A549 (cell line): ENCODE measurements around the gene ARVCF.

Source experiments
- CEBPB ChIP-seq, 2 experiments: fragments of >200 bp in 1 of 2; sonication (Bioruptor Twin) in 1 of 2; formaldehyde crosslinking in 1 of 2; IDR thresholded peaks; 2 replicates each; pipeline ENCODE4 v1.6.1; 2012 to 2016
- CHD2 ChIP-seq: fragments of 150-350 bp; IDR thresholded peaks from 2 replicates; pipeline ENCODE4 v1.6.1; 2014; ENCODE audit warnings: low read length; ENCODE audit not compliant: partially characterized antibody
- CTCF ChIP-seq: fragments of >200 bp; sonication (Bioruptor Twin); formaldehyde crosslinking; IDR thresholded peaks from 3 replicates; pipeline ENCODE4 v1.5.1; 2016
- ELK1 ChIP-seq: fragments of 150-350 bp; IDR thresholded peaks from 2 replicates; pipeline ENCODE4 v1.6.1; 2014; ENCODE audit warnings: low read depth, mild to moderate bottlenecking, low read length
- HOXB13 ChIP-seq: fragments of 250-450 bp; sonication (Bioruptor Pico); IDR thresholded peaks from 2 replicates; pipeline ENCODE4 v1.5.0; 2020; ENCODE audit warnings: low read depth, mild to moderate bottlenecking, moderate library complexity
- MYC ChIP-seq: IDR thresholded peaks from 2 replicates; pipeline ENCODE4 v1.6.1; 2012; ENCODE audit warnings: mild to moderate bottlenecking, inconsistent platforms, low read length, improper control_type of control experiment, borderline replicate concordance
- NFE2L2 ChIP-seq: fragments of 150-350 bp; conservative IDR thresholded peaks from 2 replicates; pipeline ENCODE4 v1.6.1; 2014; ENCODE audit warnings: low read length
- POLR2A ChIP-seq: IDR thresholded peaks from 2 replicates; pipeline ENCODE4 v1.6.1; 2012; ENCODE audit warnings: mild to moderate bottlenecking, low read length
- POLR2AphosphoS2 ChIP-seq: conservative IDR thresholded peaks from 2 replicates; pipeline ENCODE4 v1.6.1; 2012; ENCODE audit warnings: low read length, improper control_type of control experiment, inconsistent platforms
- RAD21 ChIP-seq, 2 experiments: fragments of >200 bp in 1 of 2; sonication (Bioruptor Twin) in 1 of 2; formaldehyde crosslinking in 1 of 2; IDR thresholded peaks in 1 of 2; conservative IDR thresholded peaks in 1 of 2; 2 replicates in 1 of 2; 3 replicates in 1 of 2; pipeline ENCODE4 v1.6.1; 2012 to 2018; ENCODE audit warnings: inconsistent platforms in 1 of 2
- RFX5 ChIP-seq: fragments of 450-650 bp; IDR thresholded peaks from 2 replicates; pipeline ENCODE4 v1.7.1; 2014; ENCODE audit warnings: antibody characterized with exemption, mild to moderate bottlenecking, moderate library complexity

DNA sequence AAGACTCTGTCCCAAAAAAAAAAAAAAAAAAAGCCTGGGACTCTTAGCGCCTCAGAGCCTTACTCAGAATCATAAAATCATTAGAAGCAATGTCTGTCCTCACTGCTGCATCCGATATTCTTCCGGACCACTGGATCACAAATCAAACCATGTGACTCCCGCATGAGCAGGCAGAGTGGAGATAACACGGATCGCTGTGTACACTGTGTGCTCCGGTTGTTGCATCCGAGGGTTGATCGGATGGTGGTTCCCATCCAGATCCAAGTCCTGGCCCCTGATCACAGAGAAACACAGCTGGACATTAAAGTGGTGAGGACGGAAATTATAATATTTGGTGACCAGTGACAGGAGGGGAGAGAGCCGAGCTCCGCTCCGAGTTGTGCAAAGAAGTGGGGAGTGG lies 65.3 kb downstream of the ARVCF start:
- TF ChIP-seq CTCF: no peak
- no peak for TF ChIP-seq CEBPB (IDR thresholded peaks at IDR 0.05)
- no peak for TF ChIP-seq POLR2A
- TF ChIP-seq NFE2L2: no peak
- no peak for TF ChIP-seq RFX5
- no peak for TF ChIP-seq POLR2AphosphoS2
- no peak for TF ChIP-seq ELK1
- no peak for TF ChIP-seq HOXB13 (CRISPR knock-in tag)
- TF ChIP-seq MYC: no peak
- no peak for TF ChIP-seq RAD21 (conservative IDR thresholded peaks at IDR 0.05 in 1 of 2, IDR thresholded peaks at IDR 0.05 in 1 of 2)
- no peak for TF ChIP-seq CHD2
